Measurements from ENCODE around the gene NFASC. TPM values are rescaled to one million over a fixed set of nuclear protein-coding genes. Genes with fewer than 3 reads are reported as not detected.

NFASC gene
- total RNA-seq, 1 experiment from 2014 or later = 1.6 TPM

GRCh38 chr1:204866051-204866596, 4.5 kb upstream of the NFASC start:
- no peak overlapping the region for H3K27ac ChIP-seq (ENCODE audit: low read length)
- H3K79me2 ChIP-seq (ENCODE audit: low read length) = no peaks in the 10 kb centered on the region
- H3K9me2 ChIP-seq (replicated peaks; ENCODE audit: low read length) = no peaks in the 10 kb centered on the region
- no TSS peak for BruUV-seq (replicated peaks)
- no peak overlapping the region for H2AFZ ChIP-seq (ENCODE audit: low read length)
- peaks cover 84% of the 10 kb centered on the region for H3K27me3 ChIP-seq (ENCODE audit: low read length)
- no peak overlapping the region for H3K4me2 ChIP-seq (ENCODE audit: low read length)
- H3K4me3 ChIP-seq (ENCODE audit: low read length) = no peak overlapping the region
- TF ChIP-seq EZH2 (IDR thresholded peaks at IDR 0.05; ENCODE audit: low read length, unreplicated experiment) (no peak), EZH2phosphoT487 (IDR thresholded peaks at IDR 0.05; ENCODE audit: borderline replicate concordance, low read length) (no peak)
- TF ChIP-seq, protein P1, sequence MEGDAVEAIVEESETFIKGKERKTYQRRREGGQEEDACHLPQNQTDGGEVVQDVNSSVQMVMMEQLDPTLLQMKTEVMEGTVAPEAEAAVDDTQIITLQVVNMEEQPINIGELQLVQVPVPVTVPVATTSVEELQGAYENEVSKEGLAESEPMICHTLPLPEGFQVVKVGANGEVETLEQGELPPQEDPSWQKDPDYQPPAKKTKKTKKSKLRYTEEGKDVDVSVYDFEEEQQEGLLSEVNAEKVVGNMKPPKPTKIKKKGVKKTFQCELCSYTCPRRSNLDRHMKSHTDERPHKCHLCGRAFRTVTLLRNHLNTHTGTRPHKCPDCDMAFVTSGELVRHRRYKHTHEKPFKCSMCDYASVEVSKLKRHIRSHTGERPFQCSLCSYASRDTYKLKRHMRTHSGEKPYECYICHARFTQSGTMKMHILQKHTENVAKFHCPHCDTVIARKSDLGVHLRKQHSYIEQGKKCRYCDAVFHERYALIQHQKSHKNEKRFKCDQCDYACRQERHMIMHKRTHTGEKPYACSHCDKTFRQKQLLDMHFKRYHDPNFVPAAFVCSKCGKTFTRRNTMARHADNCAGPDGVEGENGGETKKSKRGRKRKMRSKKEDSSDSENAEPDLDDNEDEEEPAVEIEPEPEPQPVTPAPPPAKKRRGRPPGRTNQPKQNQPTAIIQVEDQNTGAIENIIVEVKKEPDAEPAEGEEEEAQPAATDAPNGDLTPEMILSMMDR (conservative IDR thresholded peaks at IDR 0.05; ENCODE audit: low read depth, low read length) = no peak
- POLR2A ChIA-PET (ENCODE audit: unreplicated experiment) = no interaction called here
- intact Hi-C loops (cut with micrococcal nuclease) = no loop called here
- no peak for DNase-seq
- H3F3A ChIP-seq (ENCODE audit: low read length, unreplicated experiment) = no peaks in the 10 kb centered on the region
- H4K20me1 ChIP-seq (ENCODE audit: low read length) = no peaks in the 10 kb centered on the region
- CTCF ChIA-PET = no interaction called here
- H3K4me1 ChIP-seq (ENCODE audit: insufficient read depth, low read length) = no peaks in the 10 kb centered on the region
- no peaks in the 10 kb centered on the region for H3K36me3 ChIP-seq (ENCODE audit: low read depth, low read length)
- no peak for ATAC-seq
- H3K9ac ChIP-seq (ENCODE audit: low read length) = no peak overlapping the region
- H3K9me3 ChIP-seq (ENCODE audit: low read length) = no peaks in the 10 kb centered on the region

- Histone ChIP-seq H2AFZ (ENCODE audit: low read length) (no peak overlapping the region), H3K27ac (ENCODE audit: low read length) (no peak overlapping the region), H3K27me3 (ENCODE audit: low read length) (peaks cover 89% of the 10 kb centered on the region), H3K9me2 (replicated peaks; ENCODE audit: low read length) (no peaks in the 10 kb centered on the region), H3K4me3 (ENCODE audit: low read length) (no peak overlapping the region), H3K36me3 (ENCODE audit: low read depth, low read length) (no peaks in the 10 kb centered on the region), H3K4me2 (ENCODE audit: low read length) (no peak overlapping the region), H3K4me1 (ENCODE audit: insufficient read depth, low read length) (no peaks in the 10 kb centered on the region), H3K9me3 (ENCODE audit: low read length) (no peaks in the 10 kb centered on the region), H3K9ac (ENCODE audit: low read length) (no peak overlapping the region), H3F3A (ENCODE audit: low read length, unreplicated experiment) (no peaks in the 10 kb centered on the region), H3K79me2 (ENCODE audit: low read length) (no peaks in the 10 kb centered on the region), H4K20me1 (ENCODE audit: low read length) (no peaks in the 10 kb centered on the region)
- DNase-seq (no peak), ATAC-seq (no peak)
- intact Hi-C loops (cut with micrococcal nuclease) = no loop called here
- POLR2A ChIA-PET (ENCODE audit: unreplicated experiment) = no interaction called here
- CTCF ChIA-PET = no interaction called here
- no TSS peak for BruUV-seq (replicated peaks)
- no peak for TF ChIP-seq EZH2 (IDR thresholded peaks at IDR 0.05; ENCODE audit: low read length, unreplicated experiment)
Observed at GRCh38 chr1:204867203-204867602, 3.5 kb upstream of the NFASC start.

- H3K27me3 ChIP-seq (ENCODE audit: low read length) = peaks cover 87% of the 10 kb centered on the region
- ChIA-PET CTCF (no interaction called here), POLR2A (ENCODE audit: unreplicated experiment) (no interaction called here)
- no peak for TF ChIP-seq EZH2phosphoT487 (IDR thresholded peaks at IDR 0.05; ENCODE audit: borderline replicate concordance, low read length)
- TF ChIP-seq, protein P1 (conservative IDR thresholded peaks at IDR 0.05; ENCODE audit: low read depth, low read length) = no peak
- no peak for TF ChIP-seq EZH2 (IDR thresholded peaks at IDR 0.05; ENCODE audit: low read length, unreplicated experiment)
- H3K9ac ChIP-seq (ENCODE audit: low read length) = no peak overlapping the region
- intact Hi-C loops (cut with micrococcal nuclease) = no loop called here
- no peaks in the 10 kb centered on the region for H3K79me2 ChIP-seq (ENCODE audit: low read length)
- H4K20me1 ChIP-seq (ENCODE audit: low read length) = no peaks in the 10 kb centered on the region
- no peak overlapping the region for H3K27ac ChIP-seq (ENCODE audit: low read length)
- no peaks in the 10 kb centered on the region for H3K4me1 ChIP-seq (ENCODE audit: insufficient read depth, low read length)
- no peaks in the 10 kb centered on the region for H3K9me3 ChIP-seq (ENCODE audit: low read length)
- H3K36me3 ChIP-seq (ENCODE audit: low read depth, low read length) = no peaks in the 10 kb centered on the region
- no TSS peak for BruUV-seq (replicated peaks)
- no peak for ATAC-seq
- no peak overlapping the region for H3K4me2 ChIP-seq (ENCODE audit: low read length)
- no peak overlapping the region for H2AFZ ChIP-seq (ENCODE audit: low read length)
- no peak for DNase-seq
- no peaks in the 10 kb centered on the region for H3F3A ChIP-seq (ENCODE audit: low read length, unreplicated experiment)
- H3K4me3 ChIP-seq (ENCODE audit: low read length) = no peak overlapping the region
- H3K9me2 ChIP-seq (replicated peaks; ENCODE audit: low read length) = no peaks in the 10 kb centered on the region
Observed at GRCh38 chr1:204867666-204868339, 2.9 kb upstream of the NFASC start.
